HL-60/S4 treated with retinoic acid at 250 ng/mL for 4 days and 3 days (cell line): Measurements from ENCODE around the gene BSN.
"Not testable (repeated sequence)": the region's sequence is repeated elsewhere in the genome, so short reads cannot be mapped to it uniquely, and the experiment has no call there.

ENCODE experiments used
- in situ Hi-C: fragments of 300-500 bp; cut with MboI; formaldehyde crosslinking; loops from 2 replicates; pipeline ENCODE4 v1.7.0; 2022; ENCODE audit warnings: low sequenced_read_pairs

BSN gene

GRCh38 chr3:49535971-49536874, 18.1 kb upstream of the BSN start:
- in situ Hi-C loops = no loop called here

GRCh38 chr3:49536875-49537533, 17.3 kb upstream of the BSN start:
- in situ Hi-C loops = no loop called here

- in situ Hi-C loops = no loop called here
Observed at GRCh38 chr3:49539659-49540560, 14.4 kb upstream of the BSN start.

- in situ Hi-C loops = no loop called here
Observed at GRCh38 chr3:49552087-49552486, 2.2 kb upstream of the BSN start.

GRCh38 chr3:49553324-49553691, 969 bp upstream of the BSN start:
- in situ Hi-C loops = no loop called here

- in situ Hi-C loops = no loop called here
Observed at GRCh38 chr3:49554633-49555265, 472 bp downstream of the BSN start.

GRCh38 chr3:49556500-49557275, 2.4 kb downstream of the BSN start:
- in situ Hi-C loops = no loop called here

- in situ Hi-C loops = no loop called here
Observed at GRCh38 chr3:49563040-49563578, 8.8 kb downstream of the BSN start.

- in situ Hi-C loops = no loop called here
Observed at GRCh38 chr3:49563766-49564165, 9.5 kb downstream of the BSN start.

- in situ Hi-C loops = no loop called here
Observed at GRCh38 chr3:49566312-49566711, 12.0 kb downstream of the BSN start.

- in situ Hi-C loops = no loop called here
Observed at GRCh38 chr3:49567406-49567805, 13.1 kb downstream of the BSN start.

GRCh38 chr3:49568965-49569364, 14.7 kb downstream of the BSN start:
- in situ Hi-C loops = no loop called here

GRCh38 chr3:49570028-49570654, 15.9 kb downstream of the BSN start:
- in situ Hi-C loops = no loop called here

- in situ Hi-C loops = no loop called here
Observed at GRCh38 chr3:49582177-49582576, 27.9 kb downstream of the BSN start.

GRCh38 chr3:49585261-49585755, 31.0 kb downstream of the BSN start:
- in situ Hi-C loops = not testable (repeated sequence)

- in situ Hi-C loops = no loop called here
Observed at GRCh38 chr3:49591615-49592014, 37.3 kb downstream of the BSN start.

GRCh38 chr3:49593041-49593440, 38.8 kb downstream of the BSN start:
- in situ Hi-C loops = no loop called here

GRCh38 chr3:49600781-49601180, 46.5 kb downstream of the BSN start:
- in situ Hi-C loops = no loop called here

- in situ Hi-C loops = no loop called here
Observed at GRCh38 chr3:49601358-49602048, 47.2 kb downstream of the BSN start.
